ENCODE data around the gene LENG1.

GRCh38 chr19:54193011-54193410 is 33.5 kb upstream of the LENG1 start:
- TF ChIP-seq CTCF (IDR thresholded peaks at IDR 0.05) (no peak), REST (IDR thresholded peaks at IDR 0.05; ENCODE audit: insufficient read depth in 1 of 2, low read depth in 2 of 2, low read length in 1 of 2) (no peak)
